CMK (cell line): ENCODE data around the gene TNNC2.

Experiments used
- DNase-seq: peaks from one replicate; pipeline ENCODE4 v3.0.0-alpha.2; 2010; ENCODE audit warnings: low read depth

Gene TNNC2

DNA sequence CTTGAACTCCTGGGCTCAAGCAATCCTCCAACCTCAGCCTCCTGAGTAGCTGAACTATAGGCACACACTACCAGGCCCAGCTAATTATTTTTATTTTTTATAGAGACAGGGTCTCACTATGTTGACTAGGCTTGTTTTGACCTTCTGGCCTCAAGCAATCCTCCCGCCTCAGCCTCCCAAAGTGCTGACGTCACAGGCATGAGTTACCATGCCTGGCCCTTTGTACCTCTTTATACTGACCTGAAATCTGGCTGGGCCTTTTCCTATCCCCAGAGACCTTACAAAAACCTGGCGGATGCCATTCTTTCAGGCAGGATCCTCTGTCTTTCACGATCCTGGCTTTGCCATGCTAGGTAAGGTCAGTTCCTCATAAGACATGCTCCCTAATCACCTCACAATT is 47.0 kb downstream of the TNNC2 start:
- DNase-seq, result no peak

DNA sequence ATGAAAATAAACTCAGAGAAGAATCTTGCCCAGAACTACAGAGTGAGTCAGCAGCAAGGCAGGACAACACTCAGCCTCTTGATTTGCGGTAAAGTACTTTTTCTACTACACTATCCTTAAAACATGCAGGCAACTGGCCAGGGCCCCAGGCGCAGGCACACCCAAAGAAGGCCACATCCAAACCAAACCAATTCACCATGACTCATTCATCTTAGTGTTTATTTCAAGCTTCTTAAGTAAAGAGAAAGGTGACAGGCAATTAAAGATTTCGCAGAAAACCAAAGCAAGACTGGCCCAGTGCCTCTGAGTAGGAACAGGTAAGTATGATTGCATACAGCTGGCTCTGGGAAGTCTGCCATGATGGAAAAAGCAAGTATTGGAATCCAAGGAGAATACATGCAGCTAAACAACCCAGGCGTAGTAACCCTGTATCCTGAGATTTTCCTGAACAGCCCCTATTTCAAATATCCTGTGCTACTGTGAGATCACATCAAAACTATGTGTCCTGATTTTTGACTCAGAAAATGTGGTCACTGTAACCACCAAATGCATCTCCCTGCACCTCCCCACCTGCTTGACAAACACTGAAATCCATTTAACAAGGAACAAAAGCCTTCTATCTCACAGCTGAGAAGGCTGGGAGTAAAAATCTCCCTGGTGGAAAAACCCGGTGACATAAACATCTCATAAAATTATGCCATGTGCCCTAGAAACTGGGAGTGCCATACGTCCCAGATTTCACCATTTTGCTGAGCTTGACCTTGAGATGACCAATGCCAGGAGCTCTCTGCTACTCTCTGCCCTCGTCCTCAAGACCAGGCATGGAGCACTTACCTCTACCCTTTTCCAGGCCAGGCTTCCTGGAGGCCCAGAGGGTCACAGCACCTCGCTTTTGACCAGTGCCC is 47.8 kb downstream of the TNNC2 start:
- DNase-seq, result no peak

DNA sequence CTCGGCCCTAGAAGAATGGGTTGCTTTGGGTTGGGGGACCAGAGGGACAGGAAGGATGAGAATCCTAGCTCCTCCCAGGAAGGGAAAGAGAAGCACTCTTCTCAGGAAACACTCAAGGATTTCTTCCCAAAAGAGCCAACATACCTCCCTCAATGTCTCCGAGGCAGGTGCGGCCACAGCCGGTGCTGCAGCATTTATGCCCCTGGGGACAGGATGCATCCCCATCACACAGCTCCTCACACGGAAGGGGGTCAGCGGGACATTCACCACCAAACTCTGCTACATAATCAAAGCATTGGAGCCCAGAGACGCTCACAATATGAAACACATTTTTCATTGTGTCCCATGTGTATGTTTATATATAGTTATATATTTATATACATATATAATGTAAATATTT is 50.2 kb downstream of the TNNC2 start:
- no peak for DNase-seq

DNA sequence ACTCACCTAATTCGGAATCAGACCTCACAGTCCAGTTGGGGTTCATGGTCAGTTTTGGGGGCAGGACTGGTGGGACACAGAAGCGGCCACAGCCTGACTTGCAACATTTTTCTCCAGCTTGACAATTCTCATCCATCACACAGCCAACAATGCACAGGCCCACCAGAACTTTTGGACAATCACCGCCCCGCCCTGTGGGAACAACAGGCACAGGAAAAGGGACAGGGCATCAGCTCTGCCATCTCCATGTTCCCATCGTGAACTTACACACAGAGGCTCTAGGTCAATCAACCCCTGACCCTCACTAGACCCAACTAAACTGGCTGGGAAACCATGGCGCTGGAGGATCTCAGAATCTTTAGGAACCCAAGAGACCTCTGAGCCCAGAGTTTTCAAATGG is 51.7 kb downstream of the TNNC2 start:
- DNase-seq, result no peak

DNA sequence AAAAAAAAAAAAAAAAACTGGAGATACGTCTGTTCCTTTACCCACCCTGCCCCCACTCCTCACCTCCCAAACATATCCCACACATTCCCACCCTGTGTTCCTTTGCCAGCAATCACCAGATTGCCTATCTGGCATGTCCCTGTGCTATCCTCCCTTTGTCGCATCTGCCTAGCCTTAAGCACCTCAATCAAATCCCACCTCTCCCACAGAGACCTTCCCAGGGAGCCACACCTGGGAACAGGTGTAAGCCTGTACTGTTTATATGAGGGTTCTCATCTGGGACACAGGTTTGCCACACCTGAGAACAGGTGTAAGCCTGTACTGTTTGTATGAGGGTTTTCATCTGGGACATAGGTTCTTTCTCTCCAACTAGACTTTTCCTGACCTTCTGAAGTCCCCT is 52.2 kb downstream of the TNNC2 start:
- no peak for DNase-seq
